NT2/D1 (cell line): ENCODE results near the gene ATP6V0C.
A peak's percentile ranks its signal among the peaks of the same experiment; 100 is the strongest.
"Not testable (repeated sequence)": the region's sequence is repeated elsewhere in the genome, so short reads cannot be mapped to it uniquely, and the experiment has no call there.

Source experiments
- DNase-seq: peaks from one replicate; pipeline ENCODE4 v3.0.0-alpha.2; 2011; ENCODE audit warnings: low read depth, low spot score
- H3K27me3 ChIP-seq: 2 replicates; pipeline ENCODE4 v1.6.0; 2011; ENCODE audit warnings: mild to moderate bottlenecking; ENCODE audit not compliant: insufficient read length, insufficient read depth
- H3K36me3 ChIP-seq: 2 replicates; pipeline ENCODE4 v1.6.1; 2011; ENCODE audit warnings: mild to moderate bottlenecking, low read length, mixed read lengths; ENCODE audit not compliant: insufficient read depth, insufficient read length
- H3K4me1 ChIP-seq: 2 replicates; pipeline ENCODE4 v1.5.1; 2011; ENCODE audit not compliant: insufficient read depth, insufficient read length
- H3K4me3 ChIP-seq: 2 replicates; pipeline ENCODE4 v1.5.1; 2011; ENCODE audit warnings: low read depth; ENCODE audit not compliant: insufficient read length
- H3K9ac ChIP-seq: 2 replicates; pipeline ENCODE4 v1.6.0; 2011; ENCODE audit warnings: low read depth; ENCODE audit not compliant: insufficient read length
- H3K9me3 ChIP-seq: 2 replicates; pipeline ENCODE4 v1.5.1; 2011; ENCODE audit warnings: mild to moderate bottlenecking, low read length; ENCODE audit not compliant: insufficient read depth
- SUZ12 ChIP-seq: IDR thresholded peaks from 2 replicates; pipeline ENCODE4 v1.6.1; 2011; ENCODE audit not compliant: insufficient read length, insufficient read depth; ENCODE audit errors: extremely low read depth
- YY1 ChIP-seq: IDR thresholded peaks from 2 replicates; pipeline ENCODE4 v1.6.1; 2011; ENCODE audit not compliant: insufficient read length, insufficient read depth
- ZNF274 ChIP-seq: IDR thresholded peaks from 2 replicates; pipeline ENCODE4 v1.6.1; 2011; ENCODE audit warnings: mild to moderate bottlenecking, low read depth, low read length

Gene ATP6V0C

DNA sequence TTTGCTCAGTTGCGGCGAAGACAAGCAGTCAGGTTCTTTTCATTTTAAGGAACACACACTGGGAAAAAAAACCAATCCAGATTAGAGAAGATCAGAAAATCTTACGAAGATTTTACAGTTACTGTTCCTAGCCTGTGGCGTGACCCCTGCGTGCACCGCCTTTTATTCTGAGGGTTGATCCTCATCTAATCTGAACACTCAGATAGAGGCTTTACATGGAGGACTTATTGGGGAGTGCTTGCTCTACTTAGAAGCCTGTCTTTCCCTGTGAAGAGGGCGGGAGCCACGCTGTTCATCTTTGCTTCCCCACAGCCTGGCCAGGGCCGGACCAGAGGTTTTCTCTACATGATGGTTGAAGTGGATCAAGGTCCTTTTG is 37.4 kb upstream of the ATP6V0C start:
- TF ChIP-seq YY1 (no peak), ZNF274 (no peak), SUZ12 (no peak)
- DNase-seq = no peak
- Histone ChIP-seq H3K9ac (peak overlapping the region; percentile 79), H3K4me1 (peaks cover 26% of the 10 kb centered on the region), H3K36me3 (peaks cover 2% of the 10 kb centered on the region), H3K9me3 (no peaks in the 10 kb centered on the region), H3K27me3 (peaks cover 27% of the 10 kb centered on the region), H3K4me3 (peak overlapping the region; percentile 69)

- Histone ChIP-seq H3K9ac (no peak overlapping the region), H3K4me3 (no peak overlapping the region), H3K9me3 (no peaks in the 10 kb centered on the region), H3K4me1 (peaks cover 23% of the 10 kb centered on the region), H3K36me3 (peaks cover 2% of the 10 kb centered on the region), H3K27me3 (peaks cover 27% of the 10 kb centered on the region)
- no peak for TF ChIP-seq SUZ12
- TF ChIP-seq YY1 = no peak
- no peak for TF ChIP-seq ZNF274
- DNase-seq = no peak
Observed at GRCh38 chr16:2476741-2477140, 37.0 kb upstream of the ATP6V0C start.

DNA sequence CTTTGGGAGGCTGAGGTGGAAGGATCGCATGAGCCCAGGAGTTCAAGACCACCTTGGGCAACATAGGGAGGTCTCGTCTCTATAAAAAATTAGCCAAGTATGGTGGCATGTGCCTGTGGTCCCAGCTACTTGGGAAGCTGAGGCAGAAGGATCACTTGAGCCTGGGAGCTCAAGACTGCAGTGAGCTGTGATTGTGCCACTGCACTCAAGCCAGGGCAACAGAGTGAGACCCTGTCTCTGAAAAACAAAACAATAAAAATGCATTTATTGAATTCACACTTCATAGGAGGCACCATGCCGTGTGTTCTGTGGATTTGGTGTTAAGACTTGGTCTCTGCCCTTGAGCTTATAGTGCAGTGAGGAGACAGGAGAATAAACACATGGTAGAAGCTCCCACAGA is 36.4 kb upstream of the ATP6V0C start:
- Histone ChIP-seq H3K4me1 (peaks cover 18% of the 10 kb centered on the region), H3K36me3 (peaks cover 2% of the 10 kb centered on the region), H3K4me3 (no peak overlapping the region), H3K9ac (no peak overlapping the region), H3K9me3 (no peaks in the 10 kb centered on the region), H3K27me3 (peaks cover 22% of the 10 kb centered on the region)
- no peak for DNase-seq
- TF ChIP-seq ZNF274 (no peak), YY1 (no peak)

GRCh38 chr16:2478279-2478678 is 35.5 kb upstream of the ATP6V0C start:
- no peak overlapping the region for H3K9ac ChIP-seq
- peaks cover 8% of the 10 kb centered on the region for H3K4me1 ChIP-seq
- H3K27me3 ChIP-seq = peaks cover 16% of the 10 kb centered on the region
- H3K36me3 ChIP-seq = peaks cover 2% of the 10 kb centered on the region
- DNase-seq = no peak
- H3K9me3 ChIP-seq = no peaks in the 10 kb centered on the region
- H3K4me3 ChIP-seq = no peak overlapping the region
- TF ChIP-seq ZNF274 (no peak), SUZ12 (no peak), YY1 (no peak)

DNA sequence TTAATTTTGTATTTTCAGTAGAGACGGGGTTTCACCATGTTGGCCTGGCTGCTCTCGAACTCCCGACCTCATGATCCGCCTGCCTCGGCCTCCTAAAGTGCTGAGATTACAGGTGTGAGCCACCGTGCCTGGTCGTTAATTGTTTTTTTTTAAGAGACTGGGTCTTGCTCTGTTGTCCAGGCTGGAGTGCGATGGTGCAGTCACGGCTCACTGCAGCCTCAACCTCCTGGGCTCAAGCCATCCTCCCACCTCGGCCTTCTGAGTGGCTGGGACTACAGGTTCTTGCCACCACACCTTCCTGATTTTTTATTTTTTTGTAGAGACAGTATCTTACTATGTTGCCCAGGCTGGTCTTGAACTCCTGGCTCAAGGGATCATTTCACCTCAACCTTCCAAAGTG is 33.8 kb upstream of the ATP6V0C start:
- H3K9me3 ChIP-seq, H3K4me3 ChIP-seq, DNase-seq, H3K9ac ChIP-seq, H3K36me3 ChIP-seq: not testable (repeated sequence)
- Histone ChIP-seq H3K27me3 (peaks cover 16% of the 10 kb centered on the region), H3K4me1 (peaks cover 12% of the 10 kb centered on the region)

DNA sequence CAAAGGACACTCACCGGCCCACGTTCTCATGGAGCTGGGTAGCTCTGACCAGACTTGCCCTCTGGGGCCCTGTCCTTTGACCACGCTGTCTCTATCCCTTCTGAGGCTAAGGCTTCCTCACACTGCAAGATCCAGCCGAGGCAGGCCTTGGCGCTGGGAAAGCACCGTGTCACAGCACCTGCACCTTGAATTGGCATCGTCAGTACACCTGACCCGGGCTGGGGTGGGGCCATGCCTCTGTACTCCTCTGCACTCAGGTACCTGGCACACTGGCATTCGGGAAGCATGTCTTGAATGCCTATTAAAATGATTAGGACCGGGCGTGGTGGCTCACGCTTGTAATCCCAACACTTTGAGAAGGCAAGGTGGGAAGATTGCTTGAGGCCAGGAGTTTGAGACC is 32.8 kb upstream of the ATP6V0C start:
- Histone ChIP-seq H3K27me3 (peaks cover 11% of the 10 kb centered on the region), H3K4me1 (peaks cover 8% of the 10 kb centered on the region), H3K4me3 (no peak overlapping the region), H3K9me3 (no peaks in the 10 kb centered on the region), H3K9ac (no peak overlapping the region), H3K36me3 (peaks cover 2% of the 10 kb centered on the region)
- no peak for TF ChIP-seq SUZ12
- no peak for TF ChIP-seq YY1
- TF ChIP-seq ZNF274 = no peak
- DNase-seq = no peak

GRCh38 chr16:2481676-2482075 is 32.1 kb upstream of the ATP6V0C start:
- Histone ChIP-seq H3K4me1 (peaks cover 5% of the 10 kb centered on the region), H3K36me3 (peaks cover 2% of the 10 kb centered on the region), H3K27me3 (peaks cover 4% of the 10 kb centered on the region), H3K4me3 (no peak overlapping the region), H3K9ac (no peak overlapping the region), H3K9me3 (no peaks in the 10 kb centered on the region)
- TF ChIP-seq ZNF274 (no peak), SUZ12 (no peak), YY1 (no peak)
- no peak for DNase-seq

DNA sequence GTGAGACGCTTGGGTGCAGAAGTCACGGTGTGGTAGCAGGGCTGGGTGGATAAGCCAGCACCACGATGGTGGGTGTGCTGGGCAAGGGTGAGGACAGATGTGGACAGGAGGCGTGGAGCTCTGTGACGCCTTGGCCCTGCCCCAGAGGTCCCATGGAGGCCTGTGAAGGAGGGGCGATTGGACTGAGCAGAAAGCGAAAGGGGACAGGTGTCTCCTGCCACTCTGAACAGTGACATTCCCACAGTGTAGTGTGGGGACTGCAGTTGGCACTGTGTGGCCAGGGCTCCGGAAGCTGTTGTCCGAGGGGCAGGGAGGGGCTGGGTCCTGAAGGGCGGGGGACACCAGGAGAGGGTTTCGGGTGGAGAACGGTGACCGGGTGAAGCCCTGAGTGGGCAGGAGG is 31.5 kb upstream of the ATP6V0C start:
- H3K9ac ChIP-seq = no peak overlapping the region
- no peaks in the 10 kb centered on the region for H3K9me3 ChIP-seq
- peaks cover 7% of the 10 kb centered on the region for H3K4me1 ChIP-seq
- DNase-seq = no peak
- peaks cover 2% of the 10 kb centered on the region for H3K36me3 ChIP-seq
- no peaks in the 10 kb centered on the region for H3K27me3 ChIP-seq
- TF ChIP-seq SUZ12 (no peak), ZNF274 (no peak), YY1 (no peak)
- no peak overlapping the region for H3K4me3 ChIP-seq
